CD4-positive, alpha-beta memory T cell (primary cell): Measurements from ENCODE around the gene ADORA3. TPM values are rescaled to one million over a fixed set of nuclear protein-coding genes. Genes with fewer than 3 reads are reported as not detected.

Source experiments
- CTCF ChIA-PET: fragments of 350-600 bp; sonication (Branson Sonifier 250); formaldehyde crosslinking; loops from one replicate; lab custom pipeline; 2021; ENCODE audit warnings: inconsistent platforms; ENCODE audit not compliant: partially characterized antibody; lab: Charles Lee
- POLR2A ChIA-PET: fragments of 350-600 bp; sonication (Branson Sonifier 250); formaldehyde crosslinking; loops from one replicate; lab custom pipeline; 2021; ENCODE audit not compliant: partially characterized antibody; lab: Charles Lee
- DNase-seq, 5 donors: peaks; one replicate each; pipeline versions ENCODE4 v3.0.0 to v3.0.0-alpha.2; 2020 to 2022; ENCODE audit warnings: mixed read lengths in 1 of 5
- H3K27ac ChIP-seq: one replicate; pipeline ENCODE4 v1.7.0; 2013; ENCODE audit warnings: low read depth, low read length
- H3K27me3 ChIP-seq: 2 replicates; pipeline ENCODE4 v1.7.0; 2013; ENCODE audit warnings: mild to moderate bottlenecking, low read length, moderate library complexity; ENCODE audit not compliant: insufficient read depth
- H3K36me3 ChIP-seq: 2 replicates; pipeline ENCODE4 v1.7.0; 2013; ENCODE audit warnings: mild to moderate bottlenecking, low read length, moderate library complexity; ENCODE audit not compliant: insufficient read depth
- H3K4me1 ChIP-seq: 2 replicates; pipeline ENCODE4 v1.7.0; 2013; ENCODE audit warnings: mild to moderate bottlenecking, low read length, moderate library complexity; ENCODE audit not compliant: insufficient read depth
- H3K4me3 ChIP-seq, 2 donors: one replicate each; pipeline ENCODE4 v1.7.0; 2013; ENCODE audit warnings: low read length in 2 of 2, mild to moderate bottlenecking in 1 of 2
- H3K9me3 ChIP-seq, 2 donors: one replicate each; pipeline ENCODE4 v1.7.0; 2013; ENCODE audit warnings: low read length in 2 of 2, control low read depth in 1 of 2; ENCODE audit not compliant: control insufficient read depth in 1 of 2
- H3K27ac Mint-ChIP-seq, 7 donors: one replicate each; pipeline ENCODE4 v1.8.0; 2020 to 2021; ENCODE audit warnings: mixed read lengths in 7 of 7, mild to moderate bottlenecking in 6 of 7, inconsistent platforms in 3 of 7, moderate library complexity in 3 of 7
- H3K27me3 Mint-ChIP-seq, 2 donors: one replicate each; pipeline ENCODE4 v1.8.0; 2020 to 2021; ENCODE audit warnings: mixed read lengths in 2 of 2
- H3K36me3 Mint-ChIP-seq, 2 donors: one replicate each; pipeline ENCODE4 v1.8.0; 2020 to 2021; ENCODE audit warnings: mixed read lengths in 2 of 2, inconsistent platforms in 1 of 2, mild to moderate bottlenecking in 1 of 2
- H3K4me1 Mint-ChIP-seq, 4 donors: one replicate each; pipeline ENCODE4 v1.8.0; 2020 to 2021; ENCODE audit warnings: mixed read lengths in 4 of 4, mild to moderate bottlenecking in 1 of 4
- H3K4me3 Mint-ChIP-seq, 8 donors: one replicate each; pipeline ENCODE4 v1.8.0; 2020 to 2021; ENCODE audit warnings: mixed read lengths in 8 of 8, mild to moderate bottlenecking in 7 of 8, moderate library complexity in 6 of 8, inconsistent platforms in 3 of 8
- H3K9me3 Mint-ChIP-seq, 8 donors: one replicate each; pipeline ENCODE4 v1.8.0; 2020 to 2021; ENCODE audit warnings: mixed read lengths in 8 of 8, mild to moderate bottlenecking in 5 of 8, inconsistent platforms in 3 of 8, moderate library complexity in 1 of 8
- intact Hi-C: fragments of 100-400 bp; cut with micrococcal nuclease; formaldehyde crosslinking; loops from one replicate; pipeline ENCODE4 v1.15.1; 2023
- polyA plus RNA-seq, 2 donors: library from polyadenylated mRNA; unstranded; fragments of 300-500 nt; fragmentation: Illumina TruSeq; gene quantifications; one replicate each; pipeline ENCODE4 v1.2.3, GENCODE V29; 2021
- total RNA-seq, 2 experiments: library from RNA; stranded (reverse); gene quantifications; one replicate each; pipeline ENCODE4 v1.2.3, GENCODE V29; 2021

ADORA3 gene
- total and polyA plus RNA-seq, 4 experiments from 2014 or later: 0.41 to 0.46 (median 0.42) TPM; not detected in 1

DNA sequence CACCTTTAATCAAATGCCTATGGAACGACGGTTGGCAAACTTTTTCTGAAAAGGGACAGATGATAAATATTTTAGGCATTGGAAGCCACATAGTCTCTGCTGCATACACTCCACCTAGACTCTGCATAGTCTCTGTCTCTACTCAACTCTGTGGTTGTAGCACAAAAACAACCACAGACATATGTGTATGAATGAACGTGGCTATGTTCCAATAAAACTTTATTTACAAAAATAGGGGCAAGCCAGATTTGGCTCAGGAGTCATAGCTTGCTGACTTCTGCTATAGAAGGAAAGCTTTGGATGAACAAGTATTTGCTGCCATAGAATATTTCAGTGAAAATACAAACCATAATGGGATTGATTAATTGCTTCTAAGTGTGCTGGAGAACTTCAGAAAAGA lies 37.5 kb upstream of the ADORA3 start:
- Histone ChIP-seq H3K36me3 (no peaks in the 10 kb centered on the region), H3K4me3 (no peak overlapping the region), H3K27me3 (no peaks in the 10 kb centered on the region), H3K4me1 (no peaks in the 10 kb centered on the region), H3K9me3 (no peaks in the 10 kb centered on the region), H3K27ac (no peak overlapping the region)
- Mint-ChIP-seq H3K27ac (no peak overlapping the region), H3K4me3 (no peak overlapping the region), H3K27me3 (peaks cover 0 to 5% of the 10 kb centered on the region in 2 donors), H3K9me3 (peaks cover 0 to 2% (median 0%) of the 10 kb centered on the region in 8 donors), H3K4me1 (peaks cover 0 to 4% (median 1%) of the 10 kb centered on the region in 4 donors), H3K36me3 (no peaks in the 10 kb centered on the region)
- DNase-seq: no peak
- intact Hi-C loops: no loop called here
- ChIA-PET CTCF (interaction anchor here (1.6 kb wide), 1 partner anchor 59 kb away, joined by 3 read pairs; no protein-coding TSS in a partner anchor), POLR2A (no interaction called here)

DNA sequence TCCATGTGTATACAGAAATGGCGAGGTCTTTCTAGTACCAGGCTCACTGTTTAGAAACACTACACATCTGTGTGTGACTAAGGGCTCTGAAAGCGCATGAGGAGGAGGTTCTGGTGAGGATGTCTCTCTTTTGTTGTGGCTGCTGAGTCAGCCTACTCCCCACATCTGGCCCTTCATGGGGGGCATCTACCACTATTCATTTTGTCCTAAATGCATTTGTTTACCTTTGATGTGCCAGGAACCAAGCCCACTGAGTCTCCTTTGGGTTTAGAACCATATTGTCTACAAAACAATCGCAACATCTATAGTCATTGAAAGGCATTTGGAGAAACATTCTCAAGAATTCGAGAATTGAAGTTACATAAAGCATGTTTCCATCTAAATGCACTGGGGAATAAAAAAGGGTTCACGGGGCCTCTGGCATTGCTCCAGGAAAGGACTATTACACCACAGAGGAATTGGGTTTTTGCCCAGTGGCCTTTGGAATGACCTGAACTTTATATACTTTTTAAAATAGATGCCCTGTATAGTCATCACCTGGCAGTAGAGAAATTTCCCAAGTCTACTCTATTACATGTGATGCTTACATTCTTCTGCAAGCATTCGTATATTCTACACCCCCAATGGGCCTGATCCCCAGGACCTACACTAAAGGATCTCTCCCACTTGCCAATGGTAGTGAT lies 35.1 kb upstream of the ADORA3 start:
- Histone ChIP-seq H3K27me3 (no peaks in the 10 kb centered on the region), H3K36me3 (no peaks in the 10 kb centered on the region), H3K4me3 (no peak overlapping the region), H3K4me1 (no peaks in the 10 kb centered on the region), H3K9me3 (no peaks in the 10 kb centered on the region), H3K27ac (no peak overlapping the region)
- Mint-ChIP-seq H3K4me1 (peaks cover 0 to 4% (median 1%) of the 10 kb centered on the region in 4 donors), H3K27ac (no peak overlapping the region), H3K9me3 (no peaks in the 10 kb centered on the region), H3K27me3 (peaks cover 0 to 2% of the 10 kb centered on the region in 2 donors), H3K36me3 (no peaks in the 10 kb centered on the region), H3K4me3 (no peak overlapping the region)
- DNase-seq: no peak
- intact Hi-C loops: no loop called here
- POLR2A ChIA-PET: no interaction called here
- CTCF ChIA-PET: no interaction called here

DNA sequence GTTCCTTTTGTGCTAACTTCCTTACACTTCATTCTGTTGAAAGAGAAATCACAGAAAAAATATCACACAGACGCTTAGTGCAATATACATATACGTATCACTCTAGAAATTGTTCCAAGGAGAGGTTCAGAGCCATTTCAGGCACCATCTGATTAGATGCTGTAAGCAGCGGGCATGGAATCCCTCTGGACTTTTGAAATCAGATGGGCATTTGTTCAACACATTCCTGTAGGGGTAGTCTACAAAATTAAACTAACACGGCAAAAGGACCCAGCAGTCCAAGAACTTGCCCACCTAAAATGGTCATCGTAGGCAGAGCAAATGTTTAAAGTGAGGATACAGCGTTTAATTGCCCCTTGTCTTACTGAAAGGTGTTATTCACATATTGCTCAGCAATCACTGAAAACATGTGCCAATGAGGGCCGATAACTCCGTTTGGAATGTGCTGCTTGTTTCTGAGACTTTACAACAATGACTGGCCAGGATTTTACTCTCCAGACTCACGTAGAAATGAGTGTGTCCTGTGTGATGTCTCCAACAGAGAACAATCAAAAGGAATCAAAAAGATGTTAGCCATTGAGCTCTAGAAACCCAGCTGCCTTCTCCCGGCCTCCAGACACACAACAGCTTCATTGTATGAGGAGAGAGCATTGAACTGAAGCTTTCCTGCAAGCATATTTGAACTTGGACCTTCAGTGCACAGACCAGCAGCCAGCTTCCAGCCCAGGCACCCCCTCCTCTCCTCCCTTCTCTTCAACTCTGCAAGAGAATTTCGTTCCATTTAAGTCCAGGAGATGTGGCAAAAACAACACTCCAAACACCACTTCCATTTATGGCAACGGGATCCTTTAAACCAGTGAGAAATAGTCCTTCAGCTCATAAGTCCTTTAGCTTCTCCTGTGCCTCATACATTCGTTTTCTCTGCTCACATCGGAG lies 32.1 kb upstream of the ADORA3 start:
- intact Hi-C loops: no loop called here
- no peaks in the 10 kb centered on the region for H3K27me3 ChIP-seq
- no peaks in the 10 kb centered on the region for H3K36me3 Mint-ChIP-seq
- peaks cover 1 to 2% of the 10 kb centered on the region in 2 donors for H3K27me3 Mint-ChIP-seq
- no peak for DNase-seq
- no peaks in the 10 kb centered on the region for H3K9me3 Mint-ChIP-seq
- ChIA-PET POLR2A (no interaction called here), CTCF (interaction anchor here (0.5 kb wide), 1 partner anchor 9 kb away, joined by 3 read pairs; no protein-coding TSS in a partner anchor)
- no peaks in the 10 kb centered on the region for H3K4me1 Mint-ChIP-seq
- H3K4me3 ChIP-seq: no peak overlapping the region
- no peaks in the 10 kb centered on the region for H3K9me3 ChIP-seq
- no peak overlapping the region for H3K27ac ChIP-seq
- no peak overlapping the region for H3K27ac Mint-ChIP-seq
- no peak overlapping the region for H3K4me3 Mint-ChIP-seq
- H3K36me3 ChIP-seq: no peaks in the 10 kb centered on the region
- H3K4me1 ChIP-seq: no peaks in the 10 kb centered on the region

DNA sequence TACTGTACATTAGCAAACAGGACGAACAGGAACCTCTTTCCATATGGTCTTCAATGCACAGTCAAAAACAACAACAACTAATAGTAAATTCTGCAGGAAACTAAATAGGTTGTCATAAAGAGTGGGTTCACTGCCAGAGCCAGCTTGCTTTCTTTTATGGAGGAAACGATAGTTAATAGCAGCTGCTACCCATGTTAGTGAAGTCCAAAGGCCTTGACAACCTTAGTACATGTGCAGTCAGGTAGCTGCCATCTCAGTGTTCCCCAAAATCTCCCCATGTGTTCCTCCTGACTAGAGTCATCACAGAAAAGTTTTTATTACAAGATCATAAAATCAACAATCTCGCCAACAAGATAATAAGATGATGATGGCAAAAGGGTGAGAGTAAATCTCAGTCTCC lies 16.6 kb upstream of the ADORA3 start:
- Mint-ChIP-seq H3K4me1 (peaks cover 23 to 36% (median 26%) of the 10 kb centered on the region in 4 donors), H3K36me3 (no peaks in the 10 kb centered on the region), H3K9me3 (peaks cover 0 to 2% (median 0%) of the 10 kb centered on the region in 8 donors), H3K4me3 (no peak overlapping the region), H3K27ac (no peak overlapping the region), H3K27me3 (no peaks in the 10 kb centered on the region)
- Histone ChIP-seq H3K36me3 (no peaks in the 10 kb centered on the region), H3K9me3 (no peaks in the 10 kb centered on the region), H3K4me3 (no peak overlapping the region), H3K27ac (no peak overlapping the region), H3K4me1 (peaks cover 37% of the 10 kb centered on the region), H3K27me3 (no peaks in the 10 kb centered on the region)
- intact Hi-C loops: no loop called here
- ChIA-PET POLR2A (interaction anchor here (1.1 kb wide), 1 partner anchor 100 kb away, joined by 3 read pairs; the partner anchor contains the start of gene RAP1A), CTCF (interaction anchor here (4.5 kb wide), 1 partner anchor 12 kb away, joined by 60 read pairs; no protein-coding TSS in a partner anchor)
- no peak for DNase-seq

DNA sequence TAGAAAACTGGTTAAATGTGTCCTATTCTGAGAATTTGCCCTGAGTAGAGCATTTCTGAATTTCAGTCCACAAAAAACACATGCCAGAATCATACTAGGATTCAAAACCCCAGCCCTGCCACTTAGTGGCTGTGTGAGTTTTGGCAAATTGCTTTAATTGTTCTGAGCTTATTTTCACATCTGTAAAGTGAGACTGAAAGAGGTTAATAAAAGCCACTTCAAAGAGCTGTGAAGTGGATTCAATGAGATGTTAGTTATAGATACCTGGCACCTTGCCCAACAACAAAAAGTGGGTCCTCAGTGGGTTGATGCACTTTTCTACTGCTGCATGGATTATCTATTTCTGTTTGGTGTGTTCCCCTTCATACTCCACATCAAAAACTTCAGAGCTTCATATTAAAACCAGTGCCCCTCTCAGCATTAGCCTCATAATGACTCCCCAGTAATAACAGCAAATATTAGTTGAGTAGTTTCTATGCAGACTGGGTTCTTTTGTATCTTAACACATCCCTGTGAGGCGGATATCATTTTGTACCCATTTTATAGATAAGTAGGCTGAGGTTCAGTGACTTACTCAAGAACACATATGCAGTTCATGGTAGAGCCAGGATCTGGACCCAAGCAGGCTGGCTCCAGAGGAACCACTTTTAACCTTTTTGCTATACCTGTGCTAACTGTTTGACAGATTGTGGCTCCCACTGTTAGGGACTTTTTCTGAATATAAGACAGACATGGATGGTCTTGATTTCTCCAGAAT lies 14.2 kb upstream of the ADORA3 start:
- ChIA-PET POLR2A (interaction anchor here (0.8 to 3.5 kb wide), 15 partner anchors 10 to 314 kb away, joined by 3 to 32 read pairs (median 4); partner anchors contain the start of genes ADORA3, RAP1A and TMIGD3), CTCF (interaction anchor here (0.7 to 4.5 kb wide), 12 partner anchors 10 to 122 kb away, joined by 3 to 60 read pairs (median 4); partner anchors contain the start of genes ADORA3 and TMIGD3)
- Histone ChIP-seq H3K4me3 (no peak overlapping the region), H3K36me3 (no peaks in the 10 kb centered on the region), H3K27me3 (no peaks in the 10 kb centered on the region), H3K4me1 (peaks cover 50% of the 10 kb centered on the region), H3K27ac (no peak overlapping the region), H3K9me3 (no peaks in the 10 kb centered on the region)
- Mint-ChIP-seq H3K27me3 (no peaks in the 10 kb centered on the region), H3K36me3 (no peaks in the 10 kb centered on the region), H3K27ac (peak overlapping the region; percentile 15 to 75 (median 54)), H3K9me3 (no peaks in the 10 kb centered on the region), H3K4me3 (peak overlapping the region in 4 of 8 donors; percentile 43 to 55 (median 50)), H3K4me1 (peaks cover 28 to 47% (median 36%) of the 10 kb centered on the region in 4 donors)
- intact Hi-C loops: no loop called here
- DNase-seq: peak in 4 of 5 donors; percentile 52 to 60 (median 57)

DNA sequence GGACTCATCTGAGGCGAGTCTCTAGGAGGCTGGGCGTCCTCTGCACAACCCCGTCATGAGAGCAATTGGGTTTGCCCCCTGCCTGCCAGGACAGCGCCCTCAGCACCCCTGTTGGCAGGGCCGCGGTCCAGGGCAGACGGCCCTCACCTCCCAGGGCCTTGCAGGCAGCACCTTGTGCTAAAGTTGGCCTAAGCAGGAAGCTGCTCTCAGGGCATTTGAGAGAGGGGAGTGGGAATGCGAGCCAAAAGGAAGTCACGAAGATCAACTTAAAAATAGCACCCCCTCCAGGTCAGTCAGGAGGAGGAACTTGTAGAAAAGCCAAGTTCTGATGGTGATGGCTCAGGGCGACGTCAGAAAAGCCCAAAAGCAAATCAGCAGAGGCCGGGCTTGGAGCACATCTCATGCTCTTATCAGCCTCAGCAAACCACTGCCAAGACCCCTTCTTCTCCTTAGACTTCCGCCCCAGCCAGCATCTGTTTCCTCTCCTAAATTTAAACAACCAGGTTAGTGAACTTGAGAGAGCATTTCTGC lies 12.6 kb upstream of the ADORA3 start:
- H3K4me3 Mint-ChIP-seq: peak overlapping the region; percentile 49 to 84 (median 75)
- Histone ChIP-seq H3K4me1 (peaks cover 66% of the 10 kb centered on the region), H3K27me3 (no peaks in the 10 kb centered on the region), H3K36me3 (no peaks in the 10 kb centered on the region), H3K4me3 (no peak overlapping the region), H3K27ac (no peak overlapping the region), H3K9me3 (no peaks in the 10 kb centered on the region)
- no peaks in the 10 kb centered on the region for H3K9me3 Mint-ChIP-seq
- ChIA-PET POLR2A (interaction anchor here (0.8 to 3.5 kb wide), 14 partner anchors 8 to 313 kb away, joined by 3 to 32 read pairs (median 4); partner anchors contain the start of genes ADORA3, RAP1A and TMIGD3), CTCF (interaction anchor here (0.8 to 4.5 kb wide), 13 partner anchors 8 to 199 kb away, joined by 3 to 60 read pairs (median 5); partner anchors contain the start of genes ADORA3, TMIGD3 and WDR77)
- no peaks in the 10 kb centered on the region for H3K36me3 Mint-ChIP-seq
- peaks cover 28 to 47% (median 36%) of the 10 kb centered on the region in 4 donors for H3K4me1 Mint-ChIP-seq
- intact Hi-C loops: no loop called here
- H3K27me3 Mint-ChIP-seq: no peaks in the 10 kb centered on the region
- peak overlapping the region; percentile 46 to 87 (median 75) for H3K27ac Mint-ChIP-seq
- DNase-seq: peak in 4 of 5 donors; percentile 28 to 42 (median 38)
